ENCODE data around the gene OR6C3. TPM values are rescaled to one million over a fixed set of nuclear protein-coding genes. Genes with fewer than 3 reads are reported as not detected.

OR6C3 gene
- not detected in 2 replicates for total RNA-seq

DNA sequence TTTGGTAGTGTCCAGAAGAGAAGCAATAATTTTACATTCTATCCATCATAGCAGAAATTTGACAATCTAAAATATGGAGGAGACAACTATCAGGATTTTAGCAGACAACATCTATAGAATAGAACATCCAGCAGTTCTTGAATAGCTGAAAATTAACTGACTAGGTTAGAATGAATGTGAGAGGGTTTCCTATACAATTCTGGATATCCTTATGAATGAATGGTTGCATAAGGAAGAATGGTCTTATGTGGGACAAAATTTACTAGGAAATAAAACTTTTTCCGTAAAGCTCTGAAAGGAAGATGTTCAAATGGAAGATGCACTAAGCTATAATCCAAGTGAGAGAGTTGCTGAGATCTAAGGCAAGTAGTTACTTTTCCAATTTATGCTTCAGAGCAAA, at the start of gene OR6C3:
TSS of gene OR6C3 (plus strand) at position 301 of the 400 bp plus-strand sequence. CDS start 955 bp downstream, outside the sequence.

DNA sequence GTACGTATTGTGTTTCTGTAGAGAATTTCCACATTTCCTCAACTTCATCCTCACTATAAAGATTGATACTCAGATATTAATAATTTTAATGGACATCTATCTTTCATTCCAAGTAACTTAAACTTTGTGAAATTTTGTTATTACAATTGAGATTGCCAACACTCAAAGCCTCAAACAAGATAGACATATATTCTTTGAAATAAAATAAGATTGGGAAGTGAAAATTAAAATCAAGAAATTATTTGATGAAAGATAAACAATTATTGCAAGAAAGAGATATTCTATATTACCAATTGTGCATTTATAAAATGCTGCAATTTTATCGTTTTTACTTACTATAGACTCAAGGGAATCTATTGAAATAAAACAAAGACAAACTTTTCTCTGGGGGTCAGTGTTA, 34.1 kb upstream of the OR6C3 start, which contains the start of gene OR6C6:
TSS of gene OR6C6 (minus strand) at position 101 of the 400 bp plus-strand sequence. CDS start 1,337 bp downstream, outside the sequence.

DNA sequence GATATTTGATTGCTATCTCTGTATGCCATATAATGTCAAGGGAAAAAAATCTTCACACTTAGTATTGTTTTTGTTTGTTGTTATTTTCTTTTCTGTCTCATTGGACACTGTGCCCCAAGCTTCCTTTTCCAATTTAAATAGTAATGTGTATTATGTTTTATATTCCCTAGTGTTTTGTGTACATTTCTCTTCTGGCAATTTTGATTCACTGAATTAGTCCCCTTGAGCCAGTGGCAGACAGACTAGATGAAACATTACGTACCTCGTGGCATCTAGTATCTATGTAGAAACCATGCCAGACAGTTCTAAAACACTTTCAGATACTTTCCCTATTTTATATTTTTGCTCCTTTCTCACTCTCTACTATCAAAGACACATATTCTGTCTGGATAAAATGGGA, 16.5 kb upstream of the OR6C3 start, which contains the start of gene OR6C1:
TSS of gene OR6C1 (plus strand) at position 301 of the 400 bp plus-strand sequence. CDS start 6,257 bp downstream, outside the sequence.

DNA sequence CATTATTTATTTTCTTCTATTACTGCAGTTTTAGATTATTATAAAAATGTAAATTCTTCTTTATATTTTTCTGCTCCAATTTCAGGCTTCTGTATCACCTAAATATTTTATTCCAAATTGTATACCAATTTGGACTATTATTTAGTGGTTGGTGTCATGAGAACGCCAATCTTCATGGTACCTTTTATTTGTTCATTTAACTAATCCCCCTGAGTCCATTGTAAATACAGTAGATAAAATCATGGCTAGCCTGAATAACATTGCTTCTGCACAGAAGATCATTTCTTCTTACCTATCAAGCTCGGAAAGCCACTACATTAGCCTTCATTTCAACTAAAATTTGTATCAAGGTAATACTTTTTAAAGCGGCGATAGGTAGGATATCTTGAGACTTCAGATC, 32.1 kb downstream of the OR6C3 start, which contains the start of gene OR6C75:
TSS of gene OR6C75 (plus strand) at position 301 of the 400 bp plus-strand sequence. CDS start 2,136 bp downstream, outside the sequence.

Other genes starting within 250 kb of the OR6C3 start
- not detected in 2 replicates for gene OR9K2, start 204.3 kb upstream of the OR6C3 start, total RNA-seq
- gene OR10A7, start 109.7 kb upstream of the OR6C3 start, total RNA-seq, result not detected in 2 replicates
- gene OR6C74, start 86.1 kb upstream of the OR6C3 start, total RNA-seq, result not detected in 2 replicates
- not detected in 2 replicates for gene OR6C6, start 34.2 kb upstream of the OR6C3 start, total RNA-seq
- gene OR6C1, start 16.4 kb upstream of the OR6C3 start, total RNA-seq, result not detected in 2 replicates
- gene OR6C75, start 32.2 kb downstream of the OR6C3 start, total RNA-seq, result not detected in 2 replicates
- gene OR6C65, start 69.8 kb downstream of the OR6C3 start, total RNA-seq, result not detected in 2 replicates
- not detected in 2 replicates for gene OR6C76, start 95.5 kb downstream of the OR6C3 start, total RNA-seq
- gene OR6C2, start 113.3 kb downstream of the OR6C3 start, total RNA-seq, result not detected in 2 replicates
- gene OR6C70, start 139.4 kb downstream of the OR6C3 start, total RNA-seq, result not detected in 2 replicates
- gene OR6C68, start 161.6 kb downstream of the OR6C3 start, total RNA-seq, result not detected in 2 replicates
- not detected in 2 replicates for gene OR6C4, start 218.9 kb downstream of the OR6C3 start, total RNA-seq
- gene OR2AP1, start 241.7 kb downstream of the OR6C3 start, total RNA-seq, result not detected in 2 replicates